Measurements from ENCODE around the gene DUSP15.

DUSP15 gene

GRCh38 chr20:31897541-31897940 is 27.2 kb upstream of the DUSP15 start:
- no peak for DNase-seq (ENCODE audit: low read depth, low spot score)
- H3K4me3 ChIP-seq (ENCODE audit: low read length), result no peak overlapping the region

DNA sequence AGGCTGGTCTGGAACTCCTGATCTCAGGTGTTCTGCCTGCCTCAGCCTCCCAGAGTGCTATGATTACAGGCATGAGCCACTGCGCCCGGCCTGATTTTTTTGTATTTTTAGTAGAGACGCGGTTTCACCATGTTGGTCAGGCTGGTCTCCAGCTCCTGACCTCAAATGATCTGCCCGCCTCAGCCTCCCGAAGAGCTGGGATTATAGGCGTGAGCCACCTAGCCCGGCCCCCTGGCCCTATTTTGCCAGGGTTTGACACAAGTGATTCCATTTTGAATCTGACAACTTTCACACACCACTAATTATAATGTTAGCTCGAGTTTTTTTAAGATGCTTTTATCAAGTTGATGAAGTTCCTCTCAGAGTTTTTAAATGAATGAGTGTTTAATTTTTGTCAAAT is 25.7 kb upstream of the DUSP15 start:
- H3K4me3 ChIP-seq (ENCODE audit: low read length), result no peak overlapping the region
- DNase-seq (ENCODE audit: low read depth, low spot score), result no peak

- no peak for DNase-seq (ENCODE audit: low read depth, low spot score)
- H3K4me3 ChIP-seq (ENCODE audit: low read length), result no peak overlapping the region
Measured at GRCh38 chr20:31894980-31895675, 24.8 kb upstream of the DUSP15 start.

DNA sequence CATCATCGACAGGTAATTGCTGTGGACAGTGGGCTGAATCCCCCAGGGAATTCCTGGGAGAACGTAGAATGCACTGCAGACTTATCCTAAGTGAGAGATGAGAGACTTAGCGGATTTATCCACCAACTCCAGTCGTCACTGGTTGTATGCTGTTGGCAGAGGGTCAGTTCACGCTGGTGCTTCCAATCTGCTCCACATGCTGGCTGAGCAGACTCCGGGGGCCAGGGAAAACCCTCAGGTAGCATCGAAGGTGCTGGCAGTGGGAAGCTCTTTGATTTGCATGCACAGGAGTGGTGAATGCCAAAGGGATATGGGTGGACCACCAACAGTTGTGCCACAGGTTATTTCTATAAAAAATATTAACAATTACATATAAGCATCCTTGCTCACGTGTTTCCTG is 20.3 kb upstream of the DUSP15 start:
- H3K4me3 ChIP-seq (ENCODE audit: low read length), result no peak overlapping the region
- no peak for DNase-seq (ENCODE audit: low read depth, low spot score)

DNA sequence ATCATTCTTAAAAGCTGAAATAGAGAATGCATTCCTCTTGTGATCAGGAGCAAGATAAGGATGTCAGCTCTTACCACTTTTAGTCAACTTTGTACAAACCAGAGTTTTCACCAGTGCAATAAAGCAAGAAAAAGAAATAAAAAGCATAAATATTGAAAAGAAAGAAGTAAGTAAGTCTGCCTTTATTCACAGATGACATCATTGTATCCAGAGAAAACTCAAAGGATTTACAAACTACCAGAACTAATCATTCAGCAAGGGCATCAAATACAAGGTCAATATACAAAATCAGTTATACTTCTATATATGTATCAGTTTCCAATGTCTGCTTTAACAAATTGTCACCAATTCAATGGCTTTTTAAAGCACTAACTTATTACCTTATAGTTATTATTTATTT is 13.5 kb upstream of the DUSP15 start:
- DNase-seq (ENCODE audit: low read depth, low spot score), result no peak
- no peak overlapping the region for H3K4me3 ChIP-seq (ENCODE audit: low read length)

GRCh38 chr20:31881945-31882344 is 11.6 kb upstream of the DUSP15 start:
- DNase-seq (ENCODE audit: low read depth, low spot score), result no peak
- H3K4me3 ChIP-seq (ENCODE audit: low read length), result no peak overlapping the region

GRCh38 chr20:31879143-31879987 is 9.0 kb upstream of the DUSP15 start:
- peak overlapping the region; percentile 64 for H3K4me3 ChIP-seq (ENCODE audit: low read length)

DNA sequence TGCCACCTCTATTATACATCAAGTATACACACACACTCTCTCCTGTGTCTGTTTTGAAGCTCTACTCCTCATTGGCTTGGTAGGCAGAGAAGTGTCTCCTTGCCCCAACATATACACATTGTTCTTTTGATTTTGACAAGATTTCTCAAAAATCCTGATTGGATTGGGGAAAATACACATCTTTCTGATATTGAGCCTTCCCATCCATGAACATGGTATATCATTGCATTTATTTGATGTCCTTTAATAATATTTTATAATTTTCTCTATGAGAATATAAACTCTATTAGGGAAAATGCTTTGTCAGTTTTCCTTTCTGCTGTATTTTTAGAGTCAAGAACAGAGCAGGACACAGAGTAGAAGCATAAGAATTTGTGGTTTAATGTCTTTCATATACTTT is 7.4 kb upstream of the DUSP15 start:
- H3K4me3 ChIP-seq (ENCODE audit: low read length), result no peak overlapping the region
- DNase-seq (ENCODE audit: low read depth, low spot score), result no peak

More at GRCh38 chr20:31879143-31879987, 9.0 kb upstream of the DUSP15 start:
- peak; percentile 80 for DNase-seq (ENCODE audit: low read depth, low spot score)

GRCh38 chr20:31875671-31876070 is 5.3 kb upstream of the DUSP15 start:
- DNase-seq (ENCODE audit: low read depth, low spot score), result no peak
- H3K4me3 ChIP-seq (ENCODE audit: low read length), result no peak overlapping the region

DNA sequence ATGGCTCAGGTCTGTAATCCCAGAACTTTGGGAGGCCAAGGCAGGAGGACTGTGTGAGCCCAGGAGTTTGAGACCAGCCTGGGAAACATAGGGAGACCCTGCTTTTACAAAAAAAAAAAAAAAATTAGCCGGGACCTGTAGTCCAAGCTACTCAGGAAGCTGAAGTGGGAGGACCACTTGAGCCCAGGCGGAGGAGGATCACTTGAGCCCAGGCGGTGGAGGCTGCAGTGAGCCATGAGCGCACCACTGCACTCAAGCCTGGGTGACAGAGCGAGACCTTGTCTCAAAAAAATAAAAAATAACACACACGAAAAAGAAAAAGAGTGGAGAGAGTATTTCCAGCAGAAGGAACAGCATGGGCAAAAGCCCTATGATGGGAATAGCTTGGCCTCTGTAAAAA is 2.1 kb upstream of the DUSP15 start:
- no peak for DNase-seq (ENCODE audit: low read depth, low spot score)
- H3K4me3 ChIP-seq (ENCODE audit: low read length), result no peak overlapping the region

DNA sequence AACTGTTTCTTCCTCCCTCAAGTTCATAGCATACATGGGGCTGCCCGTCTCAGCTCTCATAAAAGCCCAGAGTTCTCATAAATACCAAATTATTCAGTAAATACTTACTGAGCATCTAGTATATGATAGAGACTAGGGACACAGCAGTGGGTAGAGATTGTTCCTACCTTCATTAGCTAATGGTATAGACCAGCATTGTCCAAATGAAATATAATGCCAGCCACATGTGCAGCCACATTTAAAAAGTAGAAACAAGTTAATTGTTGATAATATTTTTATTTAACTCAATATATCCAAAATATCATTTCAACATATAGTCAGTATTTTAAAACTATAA is 1.3 kb upstream of the DUSP15 start:
- DNase-seq (ENCODE audit: low read depth, low spot score), result no peak
- H3K4me3 ChIP-seq (ENCODE audit: low read length), result no peak overlapping the region

- DNase-seq (ENCODE audit: low read depth, low spot score), result no peak
- no peak overlapping the region for H3K4me3 ChIP-seq (ENCODE audit: low read length)
Measured at GRCh38 chr20:31870726-31871617, 645 bp upstream of the DUSP15 start.

DNA sequence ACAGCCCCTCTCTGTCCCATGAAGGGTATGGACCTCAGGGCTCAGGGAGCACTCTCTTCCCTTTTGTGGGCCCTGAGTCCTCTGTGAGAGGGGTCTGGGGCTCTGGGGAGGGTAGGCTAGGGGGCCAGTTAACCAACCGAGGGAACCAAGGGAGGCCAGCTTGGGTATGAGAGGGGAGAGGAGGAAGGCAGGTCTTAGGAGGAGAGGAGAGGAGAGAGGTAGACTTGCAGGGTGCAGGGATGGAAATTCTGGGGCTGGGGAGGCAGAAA is 720 bp downstream of the DUSP15 start:
- DNase-seq (ENCODE audit: low read depth, low spot score), result no peak
- H3K4me3 ChIP-seq (ENCODE audit: low read length), result no peak overlapping the region

DNA sequence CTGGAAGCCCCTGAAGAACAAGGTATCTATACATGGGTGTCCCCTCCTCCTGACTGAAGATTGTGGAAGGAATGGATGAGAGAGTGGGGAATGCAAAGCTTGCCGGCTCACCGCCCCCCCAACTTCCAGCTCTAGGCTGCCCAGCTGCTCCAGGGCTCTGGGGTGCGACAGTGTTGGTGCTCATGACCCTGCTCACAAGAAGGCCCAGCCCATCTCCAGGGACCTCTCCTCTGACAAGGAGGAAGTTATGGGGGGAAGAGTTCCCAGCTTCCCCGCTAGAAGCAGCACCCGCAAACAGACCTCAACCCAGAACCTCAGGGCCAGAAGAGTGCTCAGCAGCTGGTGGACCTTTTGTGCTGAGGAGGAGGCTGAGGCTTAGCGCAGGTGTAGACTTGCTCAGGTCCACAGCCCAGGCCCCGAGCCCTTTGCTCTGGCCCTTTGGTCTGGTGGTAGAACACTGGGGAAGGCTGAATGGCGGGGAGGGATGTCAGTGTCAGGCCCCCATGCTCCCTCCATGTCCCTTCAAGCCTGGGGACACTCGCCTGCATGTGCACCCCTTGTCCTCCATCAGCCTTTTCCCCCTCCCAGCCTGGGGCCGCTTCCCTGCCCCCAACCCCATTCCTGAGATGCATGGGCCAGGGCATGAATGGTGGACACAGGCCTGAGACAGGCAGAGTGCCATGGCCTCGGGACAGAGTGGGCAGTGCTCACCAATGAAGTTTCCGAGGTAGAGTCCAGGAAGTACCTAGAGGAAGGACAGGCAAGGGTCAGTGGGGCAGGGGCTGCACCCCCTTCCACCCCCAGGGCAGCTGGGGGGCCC is 1.3 kb downstream of the DUSP15 start:
- H3K4me3 ChIP-seq (ENCODE audit: low read length), result no peak overlapping the region
- no peak for DNase-seq (ENCODE audit: low read depth, low spot score)

DNA sequence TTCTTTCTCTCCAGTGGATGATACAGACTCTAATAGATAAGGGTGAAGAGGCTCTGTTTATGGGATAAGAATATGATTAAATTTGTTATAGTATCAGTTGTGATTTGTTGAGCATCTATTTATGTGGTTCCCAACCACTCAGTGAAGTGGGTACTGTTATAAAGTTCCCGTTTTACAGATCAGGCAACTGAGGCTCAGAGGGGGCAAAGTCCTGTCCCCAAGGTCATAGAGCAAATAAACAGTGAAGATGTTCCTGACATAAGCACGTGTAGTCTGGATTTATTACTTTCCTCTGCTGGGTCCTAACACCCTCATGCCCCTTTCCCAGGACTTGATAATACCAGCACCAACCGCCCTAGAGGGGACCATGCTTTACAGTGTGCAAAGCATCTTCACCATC is 4.1 kb downstream of the DUSP15 start:
- no peak overlapping the region for H3K4me3 ChIP-seq (ENCODE audit: low read length)
- DNase-seq (ENCODE audit: low read depth, low spot score), result no peak

- H3K4me3 ChIP-seq (ENCODE audit: low read length), result no peak overlapping the region
- DNase-seq (ENCODE audit: low read depth, low spot score), result no peak
Measured at GRCh38 chr20:31864521-31865400, 5.6 kb downstream of the DUSP15 start.

- DNase-seq (ENCODE audit: low read depth, low spot score), result peak; percentile 59
- no peak overlapping the region for H3K4me3 ChIP-seq (ENCODE audit: low read length)
Measured at GRCh38 chr20:31863296-31864085, 6.8 kb downstream of the DUSP15 start.

- H3K4me3 ChIP-seq (ENCODE audit: low read length), result no peak overlapping the region
Measured at GRCh38 chr20:31862506-31862905, 7.8 kb downstream of the DUSP15 start.

More at GRCh38 chr20:31862506-31862905, 7.8 kb downstream of the DUSP15 start:
- no peak for DNase-seq (ENCODE audit: low read depth, low spot score)
